GM21423 (cell line): ENCODE results near the gene BUB3.
"Not testable (repeated sequence)": the region's sequence is repeated elsewhere in the genome, so short reads cannot be mapped to it uniquely, and the experiment has no call there.

Source experiments
- ATAC-seq: cut with Tn5 transposase; IDR thresholded peaks from one replicate; pipeline ENCODE4 v1.9.1; 2021; ENCODE audit warnings: mild to moderate bottlenecking, moderate library complexity; ENCODE audit not compliant: unreplicated experiment

Gene BUB3

DNA sequence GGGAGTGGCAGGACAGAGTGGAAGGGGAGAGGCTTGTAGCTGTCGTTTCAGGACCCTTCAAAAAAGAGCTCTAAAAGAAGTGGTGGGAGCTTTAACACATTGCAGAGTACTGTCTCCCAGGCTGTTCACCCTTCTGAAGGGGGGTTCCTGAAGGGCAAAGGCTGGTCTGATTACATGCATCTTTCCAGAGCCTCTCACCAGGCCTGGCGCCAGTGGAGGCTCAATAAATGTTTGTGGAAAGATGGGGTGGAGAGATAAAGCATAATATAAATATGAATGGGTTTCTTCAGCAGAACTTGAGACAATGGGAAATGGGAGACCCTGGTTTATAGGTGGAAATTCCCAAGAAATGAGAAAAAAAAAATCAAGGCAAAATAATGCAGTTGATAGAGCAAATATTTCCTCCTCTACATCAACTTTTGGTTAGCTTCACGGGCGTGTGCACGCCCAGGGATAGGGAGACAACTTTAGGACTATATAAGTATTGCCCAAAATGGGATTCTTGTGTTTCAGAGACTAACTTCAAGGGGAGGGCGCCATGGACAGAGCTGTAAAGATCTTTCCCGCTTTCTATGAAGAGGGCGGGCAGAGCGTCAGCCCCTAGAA, 613 bp upstream of the BUB3 start:
- no peak for ATAC-seq

DNA sequence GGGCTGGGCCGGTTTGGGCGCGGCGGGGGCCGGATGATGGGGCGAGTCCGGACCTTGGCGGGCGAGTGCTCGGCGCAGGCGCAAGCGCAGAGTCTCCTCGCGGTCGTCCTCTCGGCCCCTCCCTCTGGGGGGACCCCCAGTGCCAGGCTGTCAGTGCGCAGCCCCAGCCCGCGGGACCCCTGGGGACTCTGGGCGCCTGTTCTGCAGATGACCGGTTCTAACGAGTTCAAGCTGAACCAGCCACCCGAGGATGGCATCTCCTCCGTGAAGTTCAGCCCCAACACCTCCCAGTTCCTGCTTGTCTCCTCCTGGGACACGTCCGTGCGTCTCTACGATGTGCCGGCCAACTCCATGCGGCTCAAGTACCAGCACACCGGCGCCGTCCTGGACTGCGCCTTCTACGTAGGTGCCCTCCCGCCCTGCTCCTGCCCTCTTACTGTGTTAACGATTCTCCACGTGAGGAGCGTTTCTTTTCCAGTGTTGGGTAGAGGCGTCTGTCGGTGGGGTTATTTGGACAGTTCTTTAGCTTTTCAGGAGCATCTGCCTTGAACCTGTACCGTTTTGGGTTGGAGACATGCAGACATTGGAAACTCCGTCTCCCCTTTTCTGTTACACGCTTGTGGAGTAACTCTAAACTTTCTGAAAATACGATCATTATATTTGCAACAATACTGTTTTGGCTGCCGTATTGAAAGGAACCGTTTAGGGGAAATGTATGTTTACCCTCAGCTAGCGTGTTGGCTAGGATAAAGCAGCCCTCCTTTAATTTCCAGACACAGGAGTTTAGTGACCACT, 706 bp downstream of the BUB3 start:
- ATAC-seq = peak; percentile 39

DNA sequence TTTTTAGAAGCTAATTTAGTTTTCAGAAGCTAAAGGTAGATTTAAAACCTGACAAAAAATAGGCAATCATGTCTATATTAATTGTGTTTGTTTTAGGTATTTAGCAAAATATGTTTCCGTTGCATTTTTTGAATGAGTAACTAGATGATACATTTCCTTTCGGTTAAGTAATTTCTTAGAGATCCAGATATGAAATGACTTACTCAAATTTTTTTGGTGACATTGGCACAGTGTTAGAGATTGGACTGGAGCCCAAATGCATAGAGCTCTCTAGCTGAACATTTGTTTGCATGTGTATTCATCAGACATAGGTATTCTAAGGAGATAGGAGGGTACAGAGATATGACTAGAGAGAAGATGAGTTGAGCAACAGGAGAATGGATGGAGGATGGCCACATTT, 1.9 kb downstream of the BUB3 start:
- ATAC-seq = no peak

DNA sequence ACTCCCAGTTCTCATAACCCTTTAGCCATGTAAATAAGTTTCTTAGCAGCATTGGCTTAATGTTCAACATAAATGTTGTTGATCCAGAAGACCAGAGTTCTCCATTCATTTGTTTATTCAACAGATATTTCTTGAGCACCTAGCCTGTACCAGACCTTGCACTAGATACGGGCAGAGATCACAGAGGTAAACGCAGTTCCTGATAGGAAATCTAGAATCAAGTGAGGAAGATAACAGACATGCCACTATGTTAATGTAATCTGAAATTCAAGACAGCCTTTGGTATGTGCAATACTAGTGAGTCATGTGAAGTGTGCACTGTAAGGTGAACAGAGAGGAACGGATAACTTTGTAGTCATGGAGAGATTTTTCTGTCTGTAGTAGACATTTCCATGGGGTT, 3.0 kb downstream of the BUB3 start:
- no peak for ATAC-seq

DNA sequence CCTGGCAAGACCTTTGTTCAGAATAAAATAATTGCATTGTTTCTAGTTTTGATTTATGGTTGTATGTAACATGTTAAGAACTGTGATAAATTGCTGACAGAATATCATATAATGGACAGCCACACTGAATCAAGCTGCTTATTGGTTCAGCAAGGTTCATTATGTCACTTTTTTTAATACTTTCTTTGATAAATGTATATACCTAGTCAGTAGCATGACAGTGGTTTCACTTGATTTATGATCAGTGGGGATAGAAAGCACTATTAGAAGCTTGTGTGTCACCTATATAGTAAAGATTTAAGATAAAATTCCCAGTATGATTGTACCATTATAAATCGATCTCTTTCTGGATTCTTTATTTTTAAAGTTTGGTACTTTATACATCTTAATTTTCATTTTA, 4.5 kb downstream of the BUB3 start:
- ATAC-seq = no peak

DNA sequence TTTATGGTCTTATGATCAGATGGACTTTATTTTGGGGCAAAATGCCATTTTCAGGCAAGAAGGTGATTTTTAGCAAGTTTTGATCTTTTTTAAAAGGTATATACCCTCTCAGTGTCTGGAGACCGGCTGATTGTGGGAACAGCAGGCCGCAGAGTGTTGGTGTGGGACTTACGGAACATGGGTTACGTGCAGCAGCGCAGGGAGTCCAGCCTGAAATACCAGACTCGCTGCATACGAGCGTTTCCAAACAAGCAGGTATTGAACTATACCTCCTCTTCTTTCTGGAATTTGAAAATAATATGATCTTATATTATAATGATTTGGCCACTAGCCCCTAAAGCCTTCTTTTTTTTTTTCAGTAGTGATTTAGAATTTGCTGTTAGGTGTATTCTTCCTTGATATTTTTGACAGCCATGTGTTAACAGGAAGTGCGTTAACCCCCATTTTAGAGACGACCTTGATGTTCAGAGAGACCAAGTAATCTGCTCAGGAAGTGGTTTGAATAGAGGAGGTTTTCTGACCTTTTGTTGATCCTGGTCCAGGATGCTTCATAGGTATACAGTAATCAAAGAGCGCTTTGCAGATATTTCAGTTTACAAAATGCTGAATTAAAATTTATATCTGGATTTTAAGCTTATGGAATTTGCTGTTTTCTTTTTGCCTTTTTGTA, 6.2 kb downstream of the BUB3 start:
- ATAC-seq = no peak

DNA sequence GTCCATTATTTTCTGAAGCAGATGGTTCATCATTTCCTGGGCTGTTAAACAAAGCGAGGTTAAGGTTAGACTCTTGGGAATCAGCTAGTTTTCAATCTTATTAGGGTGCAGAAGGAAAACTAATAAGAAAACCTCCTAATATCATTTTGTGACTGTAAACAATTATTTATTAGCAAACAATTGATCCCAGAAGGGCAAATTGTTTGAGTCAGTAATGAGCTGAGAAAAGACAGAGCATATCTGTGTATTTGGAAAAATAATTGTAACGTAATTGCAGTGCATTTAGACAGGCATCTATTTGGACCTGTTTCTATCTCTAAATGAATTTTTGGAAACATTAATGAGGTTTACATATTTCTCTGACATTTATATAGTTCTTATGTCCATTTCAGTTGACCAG, 10.1 kb downstream of the BUB3 start:
- no peak for ATAC-seq

DNA sequence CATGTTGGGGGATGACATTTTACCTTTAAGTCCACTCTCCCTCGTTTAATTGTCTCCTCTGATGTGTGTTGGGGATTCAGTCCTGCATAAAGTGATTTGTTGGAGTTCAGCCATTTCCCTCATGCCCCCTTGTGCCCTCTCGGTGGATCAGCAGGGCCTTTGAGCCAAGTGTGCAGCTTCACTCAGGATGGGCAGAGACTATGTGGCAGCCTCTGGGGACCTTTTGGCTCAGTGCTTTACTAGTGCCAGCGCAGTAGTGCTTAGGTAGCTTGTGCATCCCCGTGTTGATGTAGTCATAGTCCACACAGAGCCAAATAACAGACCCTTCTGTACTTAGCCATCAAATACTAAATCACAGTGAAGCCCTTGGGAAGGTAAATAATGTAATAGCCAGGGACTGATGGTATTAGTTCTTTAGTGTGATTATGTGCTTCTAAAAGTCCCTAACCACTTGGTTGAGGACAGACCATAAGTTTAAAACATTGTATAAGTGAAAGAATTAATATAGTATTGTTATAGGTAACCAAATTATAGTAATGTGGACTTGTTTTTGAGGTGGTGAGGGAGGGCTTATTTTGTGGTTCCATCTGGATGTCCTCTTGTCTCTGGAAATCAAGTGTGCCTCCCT, 11.4 kb downstream of the BUB3 start:
- ATAC-seq = no peak

DNA sequence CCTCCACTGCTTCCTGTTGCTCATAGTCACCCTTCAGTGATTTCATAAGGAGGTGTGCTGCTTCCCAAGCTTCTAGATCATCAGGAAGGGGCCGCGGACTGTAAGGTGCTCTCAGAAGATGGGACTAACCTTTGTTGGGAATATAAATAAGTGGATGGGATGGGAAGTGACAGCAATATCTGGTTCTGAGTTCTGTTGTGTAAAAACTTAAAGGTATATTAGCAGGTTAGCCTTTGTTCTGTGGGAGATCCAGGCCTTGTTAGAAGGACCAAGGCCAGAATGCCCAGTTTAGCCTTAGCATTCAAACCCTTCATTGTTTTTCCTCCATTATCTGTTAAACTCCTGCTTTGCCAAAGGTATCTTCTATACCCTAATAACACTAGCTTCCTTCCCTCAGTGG, 12.4 kb downstream of the BUB3 start:
- no peak for ATAC-seq

DNA sequence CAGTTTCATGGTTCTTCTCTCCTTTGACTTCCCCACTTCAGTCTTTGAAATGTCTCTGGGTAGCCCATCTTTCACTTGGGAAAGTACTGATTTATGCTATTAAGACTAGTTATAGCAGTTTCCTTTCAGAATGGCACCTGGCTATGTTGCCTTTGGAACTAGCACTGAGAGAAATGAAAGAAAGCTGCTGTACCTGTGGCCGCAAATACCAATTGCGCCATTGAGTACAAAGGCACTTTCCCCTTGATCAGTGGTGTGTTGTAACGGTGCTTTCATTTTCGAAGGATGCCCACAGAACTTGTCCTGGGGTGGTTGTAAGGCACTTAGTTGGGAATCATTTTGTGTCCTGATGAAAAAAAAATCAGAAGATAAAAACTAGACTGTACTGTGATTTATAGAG, 16.8 kb downstream of the BUB3 start:
- no peak for ATAC-seq

DNA sequence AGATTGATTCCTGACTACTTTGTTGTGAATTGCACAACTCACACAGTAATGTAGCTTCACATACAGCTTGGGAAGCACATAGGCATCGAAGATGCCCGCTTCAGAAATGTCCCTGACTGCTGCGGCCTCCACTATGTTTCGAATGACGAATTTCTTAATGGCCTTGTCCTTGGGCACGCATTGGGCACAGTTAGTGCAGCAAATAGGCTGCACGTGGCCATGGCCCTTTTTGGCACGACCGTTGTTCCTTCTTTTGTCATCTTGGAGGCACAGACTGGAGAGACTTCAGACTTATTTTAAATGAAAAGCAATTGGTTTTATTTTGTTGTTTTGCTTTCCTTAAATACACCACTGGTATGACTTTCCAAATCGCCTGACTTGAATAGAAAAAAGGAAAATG, 17.4 kb downstream of the BUB3 start:
- not testable (repeated sequence) for ATAC-seq

DNA sequence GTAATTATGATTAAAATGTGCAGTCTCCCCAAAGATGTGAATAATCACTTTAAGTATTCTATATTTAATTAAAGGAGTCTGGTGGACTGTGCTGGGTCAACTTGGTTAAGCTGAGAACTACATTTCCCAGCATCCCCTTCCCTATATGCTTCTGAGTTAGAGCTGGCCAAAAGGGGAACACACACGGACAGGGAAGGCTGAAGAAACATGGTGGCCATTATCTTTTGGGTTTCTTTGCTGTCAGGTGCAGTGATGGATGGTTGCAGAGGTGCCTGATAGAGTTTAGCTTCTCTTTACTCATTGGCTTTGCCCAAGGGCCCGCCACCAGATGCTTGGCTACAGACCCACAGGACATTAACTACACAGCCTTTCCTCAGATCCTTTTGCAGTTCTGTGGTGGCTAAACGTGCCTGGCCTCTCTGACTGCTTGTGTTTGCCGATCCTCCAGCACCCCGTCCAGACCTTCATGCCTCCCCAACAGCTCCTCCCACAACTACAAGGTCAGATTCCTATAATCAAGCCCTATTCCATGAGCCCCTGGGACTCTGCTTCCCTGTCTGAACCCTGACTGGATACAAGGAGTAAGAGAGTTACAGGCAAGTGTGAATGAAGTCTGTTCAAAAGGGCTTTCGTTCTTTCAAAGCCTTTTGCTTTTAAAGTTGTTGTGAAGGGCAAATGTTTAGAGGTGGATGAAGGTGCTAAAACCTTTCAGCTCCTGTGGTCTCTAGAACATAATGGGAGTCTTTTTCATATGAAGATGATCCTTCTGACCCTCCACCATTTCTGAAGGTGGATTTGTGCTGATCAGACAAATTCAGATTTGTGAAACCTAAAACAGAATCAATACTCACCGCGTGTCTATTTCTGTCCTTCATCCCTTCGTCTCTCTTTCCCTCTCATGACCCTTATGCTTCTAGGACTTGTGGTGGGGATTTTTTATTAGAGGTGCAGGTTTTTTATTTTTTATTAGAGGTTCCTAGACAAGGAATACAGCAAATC, 21.5 kb downstream of the BUB3 start:
- ATAC-seq = no peak

DNA sequence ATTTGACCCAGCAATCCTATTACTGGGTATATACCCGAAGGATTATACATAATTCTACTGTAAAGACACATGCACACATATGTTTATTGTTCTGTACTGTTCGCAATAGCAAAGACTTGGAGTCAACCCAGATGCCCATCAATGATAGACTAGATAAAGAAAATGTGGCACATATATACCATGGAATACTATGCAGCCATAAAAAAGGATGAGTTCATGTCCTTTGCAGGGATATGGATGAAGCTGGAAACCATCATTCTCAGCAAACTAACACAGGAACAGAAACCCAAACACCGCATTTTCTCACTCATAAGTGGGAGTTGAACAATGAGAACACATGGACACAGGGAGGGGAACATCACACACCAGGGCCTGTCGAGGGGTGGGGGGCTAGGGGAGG, 24.2 kb downstream of the BUB3 start:
- ATAC-seq = not testable (repeated sequence)

DNA sequence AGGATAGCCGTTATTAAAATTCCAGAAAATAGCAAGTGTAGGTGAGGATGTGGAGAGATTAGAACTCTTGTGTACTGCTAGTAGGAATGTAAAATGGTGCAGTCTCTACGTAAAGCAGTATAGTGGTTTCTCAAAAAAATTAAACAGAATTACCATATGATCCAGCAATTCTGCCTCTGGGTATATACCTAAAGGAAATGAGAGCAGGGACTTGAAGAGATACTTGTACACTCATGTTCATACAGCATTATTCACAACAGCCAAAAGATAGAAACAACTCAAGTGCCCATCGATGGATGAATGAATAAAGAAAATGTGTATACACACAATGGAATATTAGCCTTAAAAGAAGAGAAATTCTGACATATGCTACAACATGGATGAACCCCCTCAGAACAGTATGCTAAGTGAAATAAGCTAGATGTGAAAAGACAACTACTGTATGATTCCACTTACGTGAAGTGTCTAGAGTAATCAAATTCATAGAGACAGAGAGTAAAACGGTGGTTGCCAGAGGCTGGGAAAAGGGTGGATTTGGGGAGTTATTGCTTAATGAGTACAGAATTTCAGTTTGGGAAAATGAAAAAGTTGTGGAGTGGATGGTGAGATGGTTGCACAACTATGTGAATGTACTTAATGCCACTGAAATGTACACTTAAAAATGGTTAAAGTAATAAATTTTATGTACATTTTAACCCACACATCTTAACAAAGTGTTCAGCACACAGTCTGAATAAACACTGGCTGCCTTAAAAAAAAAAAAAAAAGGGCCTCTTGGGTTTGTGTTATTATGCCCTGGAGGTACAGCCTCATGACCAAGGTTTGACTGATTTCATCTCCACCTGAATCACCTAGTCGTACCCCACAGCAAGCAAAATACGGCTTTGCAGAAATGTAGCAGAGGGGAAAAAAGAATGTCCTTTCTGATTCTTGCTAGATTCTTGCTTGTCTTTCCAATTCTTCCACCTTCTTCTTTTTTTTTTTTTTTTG, 26.2 kb downstream of the BUB3 start:
- ATAC-seq = no peak

DNA sequence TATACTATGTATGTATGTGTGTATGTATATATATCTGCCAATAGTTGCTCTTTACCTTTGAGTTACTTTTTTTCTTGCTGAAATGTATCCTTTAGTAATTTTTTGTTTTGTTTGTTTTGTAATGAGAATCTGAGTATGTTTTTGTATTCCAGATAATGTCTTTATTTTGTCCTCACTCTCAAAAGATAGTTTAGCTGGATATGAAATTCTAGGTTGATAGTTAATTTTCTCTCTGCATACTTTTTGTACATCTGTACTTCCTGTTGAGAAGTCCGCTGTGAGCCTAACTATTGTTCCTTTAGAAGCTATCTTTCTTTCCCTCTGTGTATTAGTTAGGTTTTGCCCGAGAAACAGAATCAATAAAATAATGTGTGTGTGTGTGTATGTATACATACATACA, 29.5 kb downstream of the BUB3 start:
- ATAC-seq = no peak

DNA sequence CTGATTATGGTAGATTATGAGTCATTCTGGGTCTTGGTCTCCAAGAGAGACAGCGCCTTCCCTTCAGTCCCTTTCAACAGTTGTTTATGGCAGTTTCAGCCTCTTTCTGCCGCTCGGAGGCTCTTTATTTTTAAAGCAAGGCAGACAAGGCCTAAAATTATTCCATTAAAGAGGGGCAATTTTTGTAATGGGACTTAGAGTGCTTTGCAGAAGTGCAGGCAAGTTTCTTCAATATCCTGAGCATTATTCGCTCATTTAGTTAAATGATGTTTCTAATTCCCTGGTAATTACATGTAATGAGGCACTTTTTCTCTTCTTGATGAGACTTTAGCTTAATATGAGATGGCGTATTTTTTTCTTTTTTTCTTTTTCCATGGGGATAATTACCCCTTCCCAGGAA, 33.6 kb downstream of the BUB3 start:
- ATAC-seq = no peak

DNA sequence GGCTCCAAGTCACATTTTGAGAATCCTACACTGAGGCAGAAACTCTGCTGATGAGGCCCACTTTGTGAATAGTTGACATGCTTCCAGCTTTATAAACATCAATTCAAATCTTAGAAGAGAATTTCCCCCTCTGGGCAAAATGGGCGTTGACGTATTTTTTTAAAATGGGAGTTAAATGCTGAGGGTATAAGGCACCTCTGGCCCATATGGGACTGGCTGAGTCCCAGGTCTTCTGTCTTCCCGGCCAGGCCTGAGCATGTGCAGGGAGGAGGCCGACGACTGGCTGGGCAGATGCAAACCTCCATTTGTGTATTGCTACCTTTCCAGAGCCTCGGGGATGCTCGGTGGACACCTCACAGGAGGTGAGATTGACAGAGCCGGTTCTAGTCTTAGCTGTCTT, 37.7 kb downstream of the BUB3 start:
- ATAC-seq = no peak

DNA sequence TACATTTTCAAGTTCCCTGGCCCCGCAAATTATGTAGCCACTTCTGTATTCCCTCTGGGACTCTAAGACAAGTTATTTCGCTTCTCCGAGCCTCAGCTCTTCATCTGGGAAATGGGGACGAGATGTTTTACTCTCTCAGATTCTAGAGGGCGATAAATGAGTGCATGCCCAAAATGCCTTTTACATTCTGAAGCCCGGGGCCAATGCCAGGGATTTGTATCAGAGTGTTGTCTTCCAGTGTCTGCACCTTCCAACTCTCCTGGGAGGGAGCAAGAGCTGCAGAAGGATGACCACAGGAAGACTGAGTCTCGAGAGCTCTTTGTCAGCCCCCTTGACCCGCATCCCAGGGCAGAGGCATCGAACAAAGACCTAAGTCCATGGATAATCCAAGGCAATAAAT, 39.9 kb downstream of the BUB3 start:
- ATAC-seq = no peak

DNA sequence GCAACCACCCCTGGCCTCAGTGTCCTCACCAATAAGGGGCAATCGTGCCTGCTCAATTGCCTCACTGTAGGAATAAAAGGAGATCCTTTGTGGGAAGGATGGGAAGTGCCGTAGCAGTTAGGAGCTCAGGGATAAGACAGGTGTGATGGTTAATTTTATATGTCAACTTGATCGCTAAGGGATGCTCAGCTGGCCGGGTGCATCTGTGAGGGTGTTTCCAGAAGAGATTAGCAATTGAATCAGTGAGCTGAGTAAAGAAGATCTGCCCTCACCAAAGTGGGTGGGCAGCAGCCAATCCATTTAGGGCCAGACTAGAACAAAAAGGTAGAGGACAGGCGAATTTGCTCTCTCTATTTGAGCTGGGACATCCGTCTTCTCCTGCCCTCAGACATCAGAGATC, 46.3 kb downstream of the BUB3 start:
- ATAC-seq = no peak
